Activated CD8-positive, alpha-beta memory T cell treated with anti-CD3 and anti-CD28 coated beads, Interleukin-2, amount 50 U/mL, for 1 hour (primary cell): ENCODE measurements around the gene PNO1.
"Not testable (repeated sequence)": the region's sequence is repeated elsewhere in the genome, so short reads cannot be mapped to it uniquely, and the experiment has no call there.

ENCODE experiments used
- DNase-seq: peaks from one replicate; pipeline ENCODE4 v3.0.0-alpha.2; 2020; ENCODE audit errors: extremely low read depth

Gene PNO1

GRCh38 chr2:68157402-68158133 lies at the start of gene PNO1:
PNO1 (plus strand) TSS chr2:68157888; CDS start chr2:68157935, 47 bp downstream.
- DNase-seq, result peak; percentile 95

- DNase-seq, result no peak
Observed at GRCh38 chr2:68108120-68108519, 49.6 kb upstream of the PNO1 start.

GRCh38 chr2:68110102-68110501 lies 47.6 kb upstream of the PNO1 start:
- no peak for DNase-seq

- DNase-seq, result no peak
Observed at GRCh38 chr2:68115965-68116364, 41.7 kb upstream of the PNO1 start.

GRCh38 chr2:68117922-68118321 lies 39.8 kb upstream of the PNO1 start:
- not testable (repeated sequence) for DNase-seq

GRCh38 chr2:68118816-68119215 lies 38.9 kb upstream of the PNO1 start:
- no peak for DNase-seq

GRCh38 chr2:68119504-68119903 lies 38.2 kb upstream of the PNO1 start:
- no peak for DNase-seq

- DNase-seq, result peak; percentile 36
Observed at GRCh38 chr2:68121873-68122679, 35.6 kb upstream of the PNO1 start.

- DNase-seq, result no peak
Observed at GRCh38 chr2:68122680-68122964, 35.1 kb upstream of the PNO1 start.

GRCh38 chr2:68124321-68124720 lies 33.4 kb upstream of the PNO1 start:
- no peak for DNase-seq

- no peak for DNase-seq
Observed at GRCh38 chr2:68125821-68126220, 31.9 kb upstream of the PNO1 start.

- no peak for DNase-seq
Observed at GRCh38 chr2:68126561-68126960, 31.1 kb upstream of the PNO1 start.

GRCh38 chr2:68127358-68128242 lies 30.1 kb upstream of the PNO1 start:
- no peak for DNase-seq

GRCh38 chr2:68134120-68134519 lies 23.6 kb upstream of the PNO1 start:
- no peak for DNase-seq

- DNase-seq, result no peak
Observed at GRCh38 chr2:68134554-68134953, 23.1 kb upstream of the PNO1 start.

- no peak for DNase-seq
Observed at GRCh38 chr2:68135448-68136320, 22.0 kb upstream of the PNO1 start.

GRCh38 chr2:68141875-68142274 lies 15.8 kb upstream of the PNO1 start:
- DNase-seq, result no peak

GRCh38 chr2:68151037-68151436 lies 6.7 kb upstream of the PNO1 start:
- no peak for DNase-seq

- DNase-seq, result no peak
Observed at GRCh38 chr2:68152681-68153347, 4.9 kb upstream of the PNO1 start.

GRCh38 chr2:68155618-68156017 lies 2.1 kb upstream of the PNO1 start:
- no peak for DNase-seq

- DNase-seq, result no peak
Observed at GRCh38 chr2:68156419-68156818, 1.3 kb upstream of the PNO1 start.
